HG02885 (cell line): ENCODE measurements around the gene SLC25A44.

Experiments
- ATAC-seq: cut with Tn5 transposase; IDR thresholded peaks from one replicate; pipeline ENCODE4 v1.9.1; 2021; ENCODE audit warnings: mild to moderate bottlenecking; ENCODE audit not compliant: unreplicated experiment, poor library complexity

Gene SLC25A44

GRCh38 chr1:156232201-156232894, 38.4 kb downstream of the SLC25A44 start:
- ATAC-seq, result no peak

GRCh38 chr1:156233426-156234127, 39.7 kb downstream of the SLC25A44 start:
- no peak for ATAC-seq

- ATAC-seq, result no peak
These were observed 42.3 kb downstream of the SLC25A44 start for GRCh38 chr1:156236164-156236563.

GRCh38 chr1:156238248-156238647, 44.3 kb downstream of the SLC25A44 start:
- ATAC-seq, result no peak

GRCh38 chr1:156241311-156241811, 47.5 kb downstream of the SLC25A44 start:
- ATAC-seq, result no peak

GRCh38 chr1:156241926-156242325, 48.0 kb downstream of the SLC25A44 start, which contains the start of gene BGLAP:
TSS of gene BGLAP (plus strand) at chr1:156242184. CDS start at chr1:156242232, 48 bp downstream.
- ATAC-seq, result no peak

- ATAC-seq, result no peak
These were observed 48.8 kb downstream of the SLC25A44 start for GRCh38 chr1:156242738-156243137.

- no peak for ATAC-seq
These were observed 50.2 kb downstream of the SLC25A44 start for GRCh38 chr1:156244126-156244525.

- ATAC-seq, result no peak
These were observed 50.8 kb downstream of the SLC25A44 start for GRCh38 chr1:156244712-156245111.

- ATAC-seq, result no peak
These were observed 51.7 kb downstream of the SLC25A44 start for GRCh38 chr1:156245451-156246232.

- ATAC-seq, result no peak
These were observed 52.4 kb downstream of the SLC25A44 start for GRCh38 chr1:156246241-156246780.

- no peak for ATAC-seq
These were observed 53.0 kb downstream of the SLC25A44 start for GRCh38 chr1:156246781-156247459.

GRCh38 chr1:156247460-156248322, 53.8 kb downstream of the SLC25A44 start, which contains the start of gene PAQR6:
TSS of gene PAQR6 (minus strand) at chr1:156248056. CDS start at chr1:156246731, 1,325 bp downstream.
- no peak for ATAC-seq

GRCh38 chr1:156248323-156248683, 54.4 kb downstream of the SLC25A44 start:
- ATAC-seq, result no peak

GRCh38 chr1:156249593-156249992, 55.7 kb downstream of the SLC25A44 start:
- no peak for ATAC-seq

GRCh38 chr1:156251527-156251926, 57.6 kb downstream of the SLC25A44 start:
- no peak for ATAC-seq

- ATAC-seq, result no peak
These were observed 59.7 kb downstream of the SLC25A44 start for GRCh38 chr1:156253634-156254033.

- ATAC-seq, result no peak
These were observed 63.8 kb downstream of the SLC25A44 start for GRCh38 chr1:156257711-156258110.

- no peak for ATAC-seq
These were observed 65.0 kb downstream of the SLC25A44 start for GRCh38 chr1:156258859-156259258.
